Urothelium cell line (cell line): ENCODE data around the gene GPR176.

Experiments used
- DNase-seq: peaks from one replicate; pipeline ENCODE4 v3.0.0; 2011; ENCODE audit warnings: low spot score, mixed read lengths
- FAIRE-seq: peaks from 2 replicates; lab custom pipeline; 2011; peaks lifted over from hg19 to GRCh38; lab: Jason Lieb, UNC

The GPR176 gene

DNA sequence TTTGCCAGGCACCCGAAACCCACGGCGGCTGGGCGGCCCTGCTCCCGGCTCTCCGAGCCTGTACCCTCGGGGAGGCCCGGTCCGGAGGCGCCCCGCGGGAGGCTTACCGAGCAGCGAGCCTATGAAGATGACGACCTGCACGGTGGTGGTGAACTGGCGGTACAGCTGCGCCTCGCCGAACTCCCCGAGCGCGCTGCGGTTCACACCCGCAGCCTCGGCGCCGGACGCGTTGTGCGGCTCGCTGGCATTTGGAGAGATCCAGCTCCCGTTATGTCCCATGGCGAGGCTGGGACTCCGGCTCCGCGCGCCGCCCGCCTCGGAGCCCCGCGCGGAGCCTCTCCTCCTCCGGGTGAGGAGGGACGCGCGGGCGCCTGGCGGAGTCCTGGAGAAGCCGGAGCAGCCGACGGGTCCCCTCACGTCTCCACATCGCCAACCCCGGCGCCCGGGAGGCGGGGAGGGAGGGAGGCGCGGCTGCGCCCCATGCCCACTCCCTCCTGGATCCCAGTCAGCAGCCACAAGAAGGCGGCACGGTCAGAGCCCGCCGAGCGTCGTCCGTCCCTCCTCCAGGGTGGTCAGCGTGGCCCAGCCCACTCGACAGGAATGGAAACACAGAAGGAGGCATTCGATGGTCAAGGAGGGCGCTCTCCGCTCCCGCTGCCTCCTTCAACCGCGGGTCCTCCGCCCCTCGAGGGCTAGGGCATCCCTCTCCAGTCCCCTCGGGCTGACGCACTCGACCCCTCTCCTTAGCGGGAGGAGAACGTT is at the start of gene GPR176:
TSS of gene GPR176 (minus strand) at position 519 of the 762 bp plus-strand sequence. CDS start at position 279, 240 bp downstream.
- FAIRE-seq (peak; percentile 63), DNase-seq (peak; percentile 80)

GRCh38 chr15:39969002-39969394 is 48.9 kb upstream of the GPR176 start:
- FAIRE-seq: no peak

GRCh38 chr15:39968273-39969001 is 48.4 kb upstream of the GPR176 start:
- FAIRE-seq (no peak), DNase-seq (no peak)

More at GRCh38 chr15:39969002-39969394, 48.9 kb upstream of the GPR176 start:
- no peak for DNase-seq

DNA sequence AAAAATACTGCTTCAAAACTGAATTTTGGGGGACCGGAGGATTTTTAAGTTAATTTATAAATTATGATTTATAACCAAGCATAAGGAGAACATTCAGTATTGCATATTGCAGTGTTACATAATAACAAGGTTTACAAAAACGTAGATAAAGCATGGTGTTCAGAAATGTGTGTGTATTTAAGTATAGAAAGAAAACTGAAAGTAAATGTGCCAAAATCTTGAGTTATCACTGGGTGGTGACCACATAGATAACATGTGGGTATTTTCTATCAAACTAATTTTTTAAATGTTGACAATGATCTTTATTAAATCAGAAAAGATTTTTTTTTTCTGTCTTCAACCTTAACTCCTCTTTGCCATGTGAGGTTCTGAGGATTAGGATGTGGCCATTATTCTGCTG is 46.5 kb upstream of the GPR176 start:
- no peak for DNase-seq
- no peak for FAIRE-seq

GRCh38 chr15:39963786-39964185 is 43.7 kb upstream of the GPR176 start:
- no peak for FAIRE-seq
- DNase-seq: no peak

- FAIRE-seq: no peak
- no peak for DNase-seq
These were observed 41.0 kb upstream of the GPR176 start for GRCh38 chr15:39961051-39961450.

DNA sequence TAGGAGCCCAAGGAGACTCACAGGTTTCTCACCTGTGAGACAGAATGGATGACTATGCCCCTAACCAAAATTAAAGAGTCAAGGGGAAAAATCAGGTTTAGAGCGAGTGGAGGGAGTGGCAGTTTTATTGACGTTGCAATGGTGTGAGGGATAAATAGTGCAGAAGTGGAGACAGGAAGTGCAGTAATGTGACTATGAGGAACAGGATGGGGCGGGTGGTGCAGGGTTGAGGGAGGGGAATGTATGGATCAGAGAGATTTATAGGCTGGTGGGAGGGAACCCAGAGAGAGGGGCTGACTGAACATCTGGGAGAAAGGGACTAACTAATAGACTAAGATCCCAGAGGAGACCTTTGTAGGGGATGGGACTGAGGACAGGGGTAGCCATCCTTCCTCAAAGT is 40.3 kb upstream of the GPR176 start:
- DNase-seq (no peak), FAIRE-seq (no peak)

GRCh38 chr15:39959411-39959810 is 39.3 kb upstream of the GPR176 start:
- DNase-seq (no peak), FAIRE-seq (no peak)

- FAIRE-seq: no peak
- no peak for DNase-seq
These were observed 37.4 kb upstream of the GPR176 start for GRCh38 chr15:39957481-39957880.

DNA sequence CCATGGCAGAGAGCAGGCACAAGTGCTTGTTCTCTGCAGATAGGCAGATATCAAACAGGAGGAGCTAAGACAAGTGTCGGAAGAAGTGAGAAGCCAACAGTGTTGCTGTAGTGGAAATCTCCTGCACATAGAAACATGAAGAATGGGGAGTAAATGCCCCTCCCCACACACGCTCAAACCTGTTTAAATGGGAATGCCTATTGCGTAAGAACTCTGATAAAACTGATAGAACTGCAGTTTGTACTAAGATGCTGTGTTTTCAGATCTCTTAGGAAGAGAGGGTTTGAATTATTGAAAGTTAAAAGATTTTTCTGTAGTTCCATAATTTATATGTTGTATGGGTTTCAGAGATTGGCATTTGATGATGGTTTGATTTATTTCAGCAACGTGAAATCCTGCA is 33.5 kb upstream of the GPR176 start:
- no peak for FAIRE-seq
- no peak for DNase-seq

GRCh38 chr15:39951561-39951960 is 31.5 kb upstream of the GPR176 start:
- DNase-seq (no peak), FAIRE-seq (no peak)

GRCh38 chr15:39948817-39949216 is 28.8 kb upstream of the GPR176 start:
- DNase-seq: no peak
- FAIRE-seq: no peak

DNA sequence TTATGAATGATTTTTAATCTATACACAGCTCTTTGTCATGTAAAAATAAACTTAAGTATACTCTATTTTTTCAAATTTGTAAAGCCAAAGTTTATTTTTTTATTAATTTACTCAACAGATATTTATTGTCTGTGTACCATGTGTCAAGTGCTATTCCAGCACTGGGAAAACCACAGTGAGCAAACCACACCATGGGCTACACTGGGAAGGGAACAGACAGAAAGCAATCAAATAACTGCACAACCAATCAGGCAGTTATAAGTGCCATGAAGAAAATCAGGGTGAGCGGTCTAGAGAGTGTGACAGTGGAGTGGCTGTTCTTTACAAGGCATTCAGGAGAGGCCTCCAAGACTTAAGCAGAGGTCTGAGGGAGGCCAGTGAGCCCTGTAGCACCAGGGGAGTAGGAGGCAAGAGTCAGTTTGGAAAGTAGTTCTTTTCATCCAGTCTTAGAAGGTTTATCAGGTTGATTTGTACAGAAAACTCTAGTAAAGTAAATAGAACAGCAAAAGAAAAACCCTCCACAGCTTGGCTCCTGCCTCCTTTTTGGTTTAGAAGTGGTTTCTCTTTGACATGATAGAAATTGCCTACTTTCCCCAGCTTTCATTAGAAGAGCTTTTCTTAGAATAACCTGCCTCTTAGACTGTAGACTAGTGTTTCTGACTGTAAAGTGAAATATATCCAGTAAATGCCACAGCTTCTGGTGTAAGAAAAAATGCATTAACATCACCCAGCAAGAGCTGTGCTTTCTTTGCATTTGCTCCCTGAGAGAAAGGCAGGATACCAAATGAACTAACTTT is 27.5 kb upstream of the GPR176 start:
- no peak for FAIRE-seq

DNA sequence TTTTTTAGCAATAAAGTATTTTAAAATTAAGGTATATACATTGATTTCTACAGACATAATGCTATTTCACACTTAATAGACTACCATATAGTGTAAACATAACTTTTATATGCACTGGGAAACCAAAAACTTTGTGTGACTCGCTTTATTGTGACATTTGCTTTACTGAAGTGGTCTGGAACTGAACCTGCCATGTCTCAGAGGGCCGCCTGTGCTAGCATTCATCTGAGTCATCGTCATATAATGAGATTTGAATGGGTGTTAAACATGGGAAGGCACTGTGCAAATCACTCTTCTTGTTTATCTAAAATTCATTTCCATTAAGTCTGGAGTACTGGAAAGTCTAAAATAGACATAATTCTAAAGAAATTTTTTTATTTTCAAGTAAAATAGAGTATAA is 26.8 kb upstream of the GPR176 start:
- FAIRE-seq: no peak
- no peak for DNase-seq

More for the DNA sequence above, 27.5 kb upstream of the GPR176 start:
- no peak for DNase-seq

GRCh38 chr15:39944726-39945125 is 24.7 kb upstream of the GPR176 start:
- no peak for FAIRE-seq
- no peak for DNase-seq

DNA sequence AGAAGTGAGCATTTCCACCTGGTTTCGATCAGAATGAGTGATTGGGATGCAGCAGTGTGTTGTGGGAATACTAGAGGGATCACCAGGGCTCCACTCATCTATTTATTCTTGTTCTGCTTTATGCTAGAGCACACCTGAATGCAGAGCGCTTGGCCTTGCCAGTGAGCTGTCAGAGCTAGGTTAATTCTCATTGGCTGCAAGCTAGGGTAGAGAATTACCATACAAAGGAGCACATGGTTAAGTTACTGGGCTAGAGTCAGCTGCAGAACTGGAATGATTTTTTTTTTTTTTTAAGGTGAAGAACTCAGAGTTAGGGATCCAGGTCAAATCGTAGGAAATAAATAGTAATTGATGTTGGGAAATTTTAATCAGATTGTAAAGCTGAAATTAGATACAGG is 22.7 kb upstream of the GPR176 start:
- DNase-seq (no peak), FAIRE-seq (no peak)

- no peak for FAIRE-seq
- no peak for DNase-seq
These were observed 22.2 kb upstream of the GPR176 start for GRCh38 chr15:39942101-39942752.

DNA sequence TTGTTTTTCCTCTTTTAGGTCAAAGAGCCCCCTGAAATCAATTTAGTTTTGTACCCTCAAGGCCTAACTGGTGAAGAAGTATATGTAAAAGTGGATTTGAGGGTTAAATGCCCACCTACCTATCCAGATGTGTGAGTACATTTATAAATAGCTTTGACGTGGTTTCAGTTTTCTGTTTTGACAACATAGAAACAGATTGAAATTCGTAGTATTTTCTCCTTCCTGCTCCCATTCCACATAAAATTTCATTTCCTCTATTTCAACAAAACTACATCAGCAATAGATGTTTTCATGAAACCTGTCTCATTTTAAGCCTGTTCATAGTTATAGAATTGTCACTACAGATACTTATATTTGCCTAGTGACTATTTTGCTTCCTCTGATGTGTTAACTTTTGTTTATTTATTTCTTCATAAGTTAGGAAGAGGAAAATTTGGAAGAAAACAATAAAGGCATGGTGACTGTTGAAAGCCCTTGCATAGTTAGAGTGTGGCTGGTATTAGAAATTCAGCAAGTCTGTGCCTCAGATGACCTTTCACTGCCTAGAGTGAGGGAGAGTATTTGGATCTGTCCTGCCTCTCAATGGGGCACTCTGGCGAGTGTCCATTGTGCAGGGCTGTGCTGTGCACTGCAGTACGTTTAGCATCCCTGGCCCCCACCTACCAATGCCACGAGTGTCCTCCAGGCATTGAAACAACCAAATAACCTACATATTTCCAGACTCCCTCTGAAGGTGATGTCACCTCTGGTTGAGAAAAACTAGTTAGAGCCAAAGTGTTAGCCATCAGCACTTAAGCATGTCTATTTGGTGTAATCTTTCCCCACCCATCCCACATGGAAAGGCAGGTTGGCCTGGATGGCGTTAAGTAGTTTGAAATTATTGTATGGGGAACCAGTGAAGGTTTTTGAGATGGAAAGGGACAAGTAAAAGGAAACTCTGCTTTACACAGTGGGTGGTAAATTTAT is 19.7 kb upstream of the GPR176 start:
- FAIRE-seq: no peak

DNA sequence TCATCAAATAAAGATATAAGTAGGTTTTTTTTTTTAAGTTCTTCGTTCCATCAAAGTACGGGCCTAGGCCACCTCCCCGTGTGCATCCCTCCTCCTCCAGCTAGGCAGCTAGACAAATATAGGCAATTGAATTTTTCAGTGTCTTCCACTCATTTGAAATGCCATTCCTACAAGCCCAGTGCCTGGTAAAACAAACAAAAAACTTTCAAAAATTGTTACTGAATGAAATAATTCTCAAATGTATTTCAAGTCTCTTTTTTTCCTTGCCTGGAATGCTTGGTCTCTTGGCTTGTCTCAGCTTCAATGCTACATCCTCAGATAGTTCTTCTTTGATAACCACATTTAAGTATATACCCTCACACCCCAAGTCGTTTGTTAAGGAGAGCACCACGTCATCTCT is 17.6 kb upstream of the GPR176 start:
- FAIRE-seq: no peak
- no peak for DNase-seq

More for the DNA sequence above, 19.7 kb upstream of the GPR176 start:
- DNase-seq: no peak

GRCh38 chr15:39936681-39937080 is 16.6 kb upstream of the GPR176 start:
- no peak for DNase-seq
- no peak for FAIRE-seq
